GM23338 (cell line): ENCODE measurements around the gene PDE4D. TPM values are rescaled to one million over a fixed set of nuclear protein-coding genes. Genes with fewer than 3 reads are reported as not detected.

Source experiments
- ATAC-seq: fragments of 200-7000 bp; cut with Tn5 transposase; 3 replicates; pipeline ENCODE4 v1.9.1; 2020
- DNase-seq: peaks from one replicate; pipeline ENCODE4 v3.0.0-alpha.2; 2015; ENCODE audit warnings: low spot score
- H2AFZ ChIP-seq: fragments of 200-600 bp; sonication (generic); 2 replicates; pipeline ENCODE4 v1.8.0; 2016; ENCODE audit warnings: antibody characterized with exemption, mild to moderate bottlenecking, moderate library complexity
- H3F3A ChIP-seq: fragments of 200-600 bp; sonication (generic); replicated peaks from 2 replicates; pipeline ENCODE4 v1.8.0; 2017; ENCODE audit warnings: antibody characterized with exemption, mixed run types, low read depth
- H3K27ac ChIP-seq: fragments of 200-600 bp; sonication (generic); 2 replicates; pipeline ENCODE4 v1.6.1; 2016; ENCODE audit warnings: low read depth
- H3K27me3 ChIP-seq: fragments of 200-600 bp; sonication (generic); 2 replicates; pipeline ENCODE4 v1.8.0; 2016; ENCODE audit warnings: mild to moderate bottlenecking, mixed run types, moderate library complexity; ENCODE audit not compliant: insufficient read depth
- H3K36me3 ChIP-seq: fragments of 200-600 bp; sonication (generic); 2 replicates; pipeline ENCODE4 v1.8.0; 2016; ENCODE audit warnings: mild to moderate bottlenecking; ENCODE audit not compliant: insufficient read depth
- H3K4me1 ChIP-seq: fragments of 200-600 bp; sonication (generic); 2 replicates; pipeline ENCODE4 v1.8.0; 2016; ENCODE audit warnings: mild to moderate bottlenecking, moderate library complexity; ENCODE audit not compliant: insufficient read depth
- H3K4me2 ChIP-seq: fragments of 200-600 bp; sonication (generic); 2 replicates; pipeline ENCODE4 v1.7.1; 2017; ENCODE audit warnings: mixed run types
- H3K4me3 ChIP-seq: fragments of 200-600 bp; sonication (generic); 2 replicates; pipeline ENCODE4 v1.6.1; 2016; ENCODE audit warnings: mixed run types
- H3K79me2 ChIP-seq: fragments of 200-600 bp; sonication (generic); replicated peaks from 2 replicates; pipeline ENCODE4 v1.8.0; 2017; ENCODE audit warnings: mild to moderate bottlenecking; ENCODE audit not compliant: insufficient read depth
- H3K9me2 ChIP-seq: fragments of 200-600 bp; sonication (generic); 2 replicates; pipeline ENCODE4 v1.8.0; 2017; ENCODE audit not compliant: insufficient read depth
- H4K20me1 ChIP-seq: fragments of 200-600 bp; sonication (generic); replicated peaks from 2 replicates; pipeline ENCODE4 v1.8.0; 2017; ENCODE audit warnings: mild to moderate bottlenecking; ENCODE audit not compliant: insufficient read depth
- H3K27ac Mint-ChIP-seq: 2 replicates; pipeline ENCODE4 v1.8.0; 2020; ENCODE audit warnings: inconsistent platforms, mild to moderate bottlenecking, moderate library complexity, mixed read lengths
- H3K27me3 Mint-ChIP-seq: 3 replicates; pipeline ENCODE4 v1.8.0; 2022; ENCODE audit warnings: low read depth, mild to moderate bottlenecking, moderate library complexity, mixed read lengths, inconsistent platforms; ENCODE audit not compliant: insufficient read depth, poor library complexity
- H3K36me3 Mint-ChIP-seq: 3 replicates; pipeline ENCODE4 v1.8.0; 2021; ENCODE audit warnings: low read depth, mild to moderate bottlenecking, inconsistent platforms, moderate library complexity, mixed read lengths
- H3K4me1 Mint-ChIP-seq: 3 replicates; pipeline ENCODE4 v1.8.0; 2020; ENCODE audit warnings: mild to moderate bottlenecking, inconsistent platforms, mixed read lengths
- H3K4me3 Mint-ChIP-seq: 3 replicates; pipeline ENCODE4 v1.8.0; 2021; ENCODE audit warnings: moderate library complexity, mild to moderate bottlenecking, inconsistent platforms, mixed read lengths
- H3K9me3 Mint-ChIP-seq: 3 replicates; pipeline ENCODE4 v1.8.0; 2020; ENCODE audit warnings: moderate library complexity, mild to moderate bottlenecking, inconsistent platforms, mixed read lengths
- CREB1 ChIP-seq: fragments of 250-450 bp; sonication (Bioruptor Pico); IDR thresholded peaks from 2 replicates; pipeline ENCODE4 v1.5.0; 2020; ENCODE audit warnings: low read depth, mild to moderate bottlenecking, moderate library complexity
- JUNB ChIP-seq: IDR thresholded peaks from one replicate; pipeline ENCODE4 v1.6.1; 2016; ENCODE audit warnings: antibody characterized with exemption; ENCODE audit not compliant: unreplicated experiment
- NANOG ChIP-seq: IDR thresholded peaks from 2 replicates; pipeline ENCODE4 v1.6.1; 2016; ENCODE audit warnings: antibody characterized with exemption, borderline replicate concordance
- POLR2AphosphoS5 ChIP-seq: IDR thresholded peaks from 2 replicates; pipeline ENCODE4 v1.6.1; 2016; ENCODE audit warnings: antibody characterized with exemption, low read depth
- STAT1 ChIP-seq: IDR thresholded peaks from one replicate; pipeline ENCODE4 v1.6.1; 2016; ENCODE audit warnings: antibody characterized with exemption; ENCODE audit not compliant: unreplicated experiment
- ZNF114 ChIP-seq: fragments of 250-450 bp; sonication (Bioruptor Pico); IDR thresholded peaks from 2 replicates; pipeline ENCODE4 v1.5.0; 2020; ENCODE audit warnings: mild to moderate bottlenecking, moderate library complexity
- polyA plus RNA-seq: library from polyadenylated mRNA; unstranded; fragments of >200 nt; fragmentation: Nextera tagmentation; extraction: Ambion mirVana; gene quantifications from 2 replicates; pipeline ENCODE4 v1.2.1, GENCODE V29; 2016
- total RNA-seq: library from RNA; depleted of rRNA; stranded (reverse); fragments of >200 nt; shearing (Covaris generic); gene quantifications from 2 replicates; pipeline ENCODE4 v1.2.3, GENCODE V29; 2014
- TF ChIP-seq, protein P1 (sequence below): IDR thresholded peaks from 2 replicates; pipeline ENCODE4 v1.6.1; 2016; ENCODE audit warnings: antibody characterized with exemption
- TF ChIP-seq, protein P2 (sequence below), 2 experiments: fragments of 200-600 bp in 1 of 2; sonication (generic) in 1 of 2; conservative IDR thresholded peaks; 2 replicates each; pipeline versions ENCODE4 v1.5.1 to v1.6.1; 2016 to 2017; ENCODE audit warnings: antibody characterized with exemption in 2 of 2, low read depth in 2 of 2, mild to moderate bottlenecking in 2 of 2, moderate library complexity in 1 of 2

Gene PDE4D
- total and polyA plus RNA-seq, 2 experiments from 2014 or later = 2.1 to 4.7 TPM

DNA sequence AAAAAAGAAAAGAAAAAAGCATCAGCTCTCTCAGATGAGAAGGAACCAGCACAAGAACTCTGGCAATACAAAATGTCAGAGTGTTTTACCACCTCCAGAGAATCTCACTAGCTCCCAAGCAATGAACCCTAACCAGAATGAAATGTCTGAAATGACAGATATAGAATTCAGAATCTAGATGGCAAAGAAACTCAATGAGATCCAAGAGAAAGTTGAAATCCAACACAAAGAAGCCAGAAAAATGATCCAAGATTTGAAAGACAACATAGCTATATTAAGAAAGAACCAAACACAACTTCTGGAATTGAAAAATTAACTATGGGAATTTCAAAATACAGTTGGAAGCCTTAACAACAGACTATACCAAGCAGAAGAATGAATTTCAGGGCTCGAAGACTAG, 396.3 kb downstream of the PDE4D start (continued):
- TF ChIP-seq, protein P1, sequence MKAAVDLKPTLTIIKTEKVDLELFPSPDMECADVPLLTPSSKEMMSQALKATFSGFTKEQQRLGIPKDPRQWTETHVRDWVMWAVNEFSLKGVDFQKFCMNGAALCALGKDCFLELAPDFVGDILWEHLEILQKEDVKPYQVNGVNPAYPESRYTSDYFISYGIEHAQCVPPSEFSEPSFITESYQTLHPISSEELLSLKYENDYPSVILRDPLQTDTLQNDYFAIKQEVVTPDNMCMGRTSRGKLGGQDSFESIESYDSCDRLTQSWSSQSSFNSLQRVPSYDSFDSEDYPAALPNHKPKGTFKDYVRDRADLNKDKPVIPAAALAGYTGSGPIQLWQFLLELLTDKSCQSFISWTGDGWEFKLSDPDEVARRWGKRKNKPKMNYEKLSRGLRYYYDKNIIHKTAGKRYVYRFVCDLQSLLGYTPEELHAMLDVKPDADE = no peak
- no peak for TF ChIP-seq NANOG
- TF ChIP-seq CREB1 (CRISPR knock-in tag) = no peak
- no peak for TF ChIP-seq ZNF114
- TF ChIP-seq, protein P2, sequence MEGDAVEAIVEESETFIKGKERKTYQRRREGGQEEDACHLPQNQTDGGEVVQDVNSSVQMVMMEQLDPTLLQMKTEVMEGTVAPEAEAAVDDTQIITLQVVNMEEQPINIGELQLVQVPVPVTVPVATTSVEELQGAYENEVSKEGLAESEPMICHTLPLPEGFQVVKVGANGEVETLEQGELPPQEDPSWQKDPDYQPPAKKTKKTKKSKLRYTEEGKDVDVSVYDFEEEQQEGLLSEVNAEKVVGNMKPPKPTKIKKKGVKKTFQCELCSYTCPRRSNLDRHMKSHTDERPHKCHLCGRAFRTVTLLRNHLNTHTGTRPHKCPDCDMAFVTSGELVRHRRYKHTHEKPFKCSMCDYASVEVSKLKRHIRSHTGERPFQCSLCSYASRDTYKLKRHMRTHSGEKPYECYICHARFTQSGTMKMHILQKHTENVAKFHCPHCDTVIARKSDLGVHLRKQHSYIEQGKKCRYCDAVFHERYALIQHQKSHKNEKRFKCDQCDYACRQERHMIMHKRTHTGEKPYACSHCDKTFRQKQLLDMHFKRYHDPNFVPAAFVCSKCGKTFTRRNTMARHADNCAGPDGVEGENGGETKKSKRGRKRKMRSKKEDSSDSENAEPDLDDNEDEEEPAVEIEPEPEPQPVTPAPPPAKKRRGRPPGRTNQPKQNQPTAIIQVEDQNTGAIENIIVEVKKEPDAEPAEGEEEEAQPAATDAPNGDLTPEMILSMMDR (conservative IDR thresholded peaks at IDR 0.05; ENCODE audit: low read depth in 2 of 2) = no peak
- no peak for TF ChIP-seq STAT1

DNA sequence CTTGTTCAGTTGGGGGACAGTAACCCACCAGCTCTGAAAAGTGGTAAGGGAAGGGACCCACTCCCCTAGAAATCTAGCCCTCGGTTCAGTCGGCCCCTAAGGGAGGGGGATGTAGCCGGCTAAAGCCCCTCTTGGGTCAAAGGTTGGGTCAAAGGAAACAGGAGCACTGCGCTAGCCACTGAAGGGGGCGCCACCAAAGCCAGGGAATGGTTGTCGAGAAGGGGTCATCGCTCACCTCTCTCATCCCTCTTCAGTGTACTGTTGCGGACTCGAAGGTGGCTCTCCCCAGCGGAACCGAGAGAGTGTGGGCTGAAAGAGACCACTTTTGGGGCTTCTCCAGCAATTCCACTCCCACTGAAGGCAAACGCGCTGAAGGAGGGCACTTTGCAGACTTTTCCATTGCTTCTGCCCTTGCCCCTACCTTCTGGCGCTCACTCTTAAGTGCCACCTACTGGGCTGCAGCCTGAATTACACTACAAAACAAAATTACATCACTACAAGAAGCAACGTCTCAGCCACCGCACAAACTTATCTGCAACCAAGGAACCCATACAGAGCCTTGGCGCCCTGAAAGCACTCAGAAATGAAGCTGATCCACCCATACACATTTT, 396.9 kb downstream of the PDE4D start:
- Histone ChIP-seq H3K27ac (no peak overlapping the region), H3K4me3 (no peak overlapping the region), H3F3A (no peaks in the 10 kb centered on the region), H3K4me1 (no peaks in the 10 kb centered on the region), H4K20me1 (no peaks in the 10 kb centered on the region), H3K27me3 (no peaks in the 10 kb centered on the region), H3K79me2 (no peaks in the 10 kb centered on the region), H3K36me3 (no peaks in the 10 kb centered on the region), H2AFZ (0 out of 2 replicates have a peak overlapping the region, but pooled peaks have one; percentile 25), H3K4me2 (no peak overlapping the region), H3K9me2 (no peaks in the 10 kb centered on the region)
- H3K4me1 Mint-ChIP-seq = peaks cover 4% of the 10 kb centered on the region; the same call in 1 of the 3 replicates
- H3K9me3 Mint-ChIP-seq = peaks cover 4% of the 10 kb centered on the region; the same call in 1 of the 3 replicates
- peaks cover 2% of the 10 kb centered on the region; the same call in 1 of the 3 replicates for H3K36me3 Mint-ChIP-seq
- peak; percentile 80 for DNase-seq
- TF ChIP-seq, protein P2 (conservative IDR thresholded peaks at IDR 0.05; ENCODE audit: low read depth in 2 of 2) = peak; percentile 72 to 74
- no peak for TF ChIP-seq POLR2AphosphoS5
- no peaks in the 10 kb centered on the region for H3K27me3 Mint-ChIP-seq
- peak; percentile 87 for ATAC-seq
- no peak overlapping the region for H3K4me3 Mint-ChIP-seq
- no peak overlapping the region for H3K27ac Mint-ChIP-seq

DNA sequence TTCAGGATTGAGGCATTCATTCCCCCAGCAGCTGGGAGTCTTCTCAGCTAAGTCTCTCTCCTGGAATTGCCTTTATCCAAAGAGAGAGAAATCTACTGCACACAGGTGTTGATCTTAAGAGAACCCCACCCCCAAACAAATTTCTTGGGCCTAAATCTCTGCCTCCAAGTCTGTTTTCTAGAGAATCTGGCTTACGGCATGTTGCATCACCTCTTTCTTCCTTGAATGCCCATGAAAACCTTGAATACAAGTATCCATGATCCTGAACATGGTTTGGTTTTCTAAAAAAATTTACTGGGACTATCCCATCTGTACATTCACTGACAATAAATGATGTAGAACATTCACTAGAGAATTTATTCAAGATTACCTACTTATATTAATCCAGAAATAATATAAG, 401.6 kb downstream of the PDE4D start:
- ATAC-seq (no peak), DNase-seq (peak; percentile 11)
- no peak overlapping the region for H2AFZ ChIP-seq
- Mint-ChIP-seq H3K27ac (no peak overlapping the region), H3K9me3 (peaks cover 2% of the 10 kb centered on the region; the same call in 1 of the 3 replicates), H3K4me3 (no peak overlapping the region), H3K4me1 (peaks cover 13% of the 10 kb centered on the region), H3K36me3 (peaks cover 1% of the 10 kb centered on the region; the same call in 1 of the 3 replicates), H3K27me3 (peaks cover 1% of the 10 kb centered on the region)
- H3K27me3 ChIP-seq = no peaks in the 10 kb centered on the region
- H3K4me1 ChIP-seq = peaks cover 7% of the 10 kb centered on the region; the same call in 1 of the 2 replicates
- no peaks in the 10 kb centered on the region for H3F3A ChIP-seq
- no peaks in the 10 kb centered on the region for H3K36me3 ChIP-seq
- H3K27ac ChIP-seq = no peak overlapping the region
- no peaks in the 10 kb centered on the region for H3K9me2 ChIP-seq
- no peaks in the 10 kb centered on the region for H3K79me2 ChIP-seq
- H3K4me3 ChIP-seq = no peak overlapping the region
- no peaks in the 10 kb centered on the region for H4K20me1 ChIP-seq
- H3K4me2 ChIP-seq = no peak overlapping the region
- no peak for TF ChIP-seq ZNF114
- TF ChIP-seq STAT1 = no peak
- no peak for TF ChIP-seq JUNB
